Measurements from ENCODE around the gene SLC17A5. TPM values are rescaled to one million over a fixed set of nuclear protein-coding genes. Genes with fewer than 3 reads are reported as not detected.
"Not testable (repeated sequence)": the region's sequence is repeated elsewhere in the genome, so short reads cannot be mapped to it uniquely, and the experiment has no call there.

The SLC17A5 gene
- total RNA-seq, 2 experiments from 2014 or later = 1.7 to 2.0 TPM

- intact Hi-C loops (cut with micrococcal nuclease) = no loop called here
- no peaks in the 10 kb centered on the region for H3K9me3 Mint-ChIP-seq
- CTCF ChIA-PET = interaction anchor here (0.6 to 0.8 kb wide), 3 partner anchors 9 to 342 kb away, joined by 3 to 5 read pairs (median 3); no protein-coding TSS in a partner anchor
- H3K27ac Mint-ChIP-seq = no peak overlapping the region
- no peaks in the 10 kb centered on the region for H3K27me3 Mint-ChIP-seq (ENCODE audit: low read depth)
- H3K4me1 Mint-ChIP-seq (ENCODE audit: low read depth) = no peaks in the 10 kb centered on the region
- no peak for DNase-seq
- no peak overlapping the region for H3K4me3 Mint-ChIP-seq
- peaks cover 12% of the 10 kb centered on the region for H3K36me3 Mint-ChIP-seq (ENCODE audit: low read depth)
Measured at GRCh38 chr6:73637404-73637803, 16.4 kb downstream of the SLC17A5 start.

GRCh38 chr6:73636048-73636447 lies 17.7 kb downstream of the SLC17A5 start:
- intact Hi-C loops (cut with micrococcal nuclease) = no loop called here
- Mint-ChIP-seq H3K27me3 (ENCODE audit: low read depth) (no peaks in the 10 kb centered on the region), H3K27ac (no peak overlapping the region), H3K4me1 (ENCODE audit: low read depth) (no peaks in the 10 kb centered on the region), H3K4me3 (no peak overlapping the region), H3K9me3 (no peaks in the 10 kb centered on the region), H3K36me3 (ENCODE audit: low read depth) (peaks cover 19% of the 10 kb centered on the region)
- DNase-seq = no peak
- CTCF ChIA-PET = no interaction called here

DNA sequence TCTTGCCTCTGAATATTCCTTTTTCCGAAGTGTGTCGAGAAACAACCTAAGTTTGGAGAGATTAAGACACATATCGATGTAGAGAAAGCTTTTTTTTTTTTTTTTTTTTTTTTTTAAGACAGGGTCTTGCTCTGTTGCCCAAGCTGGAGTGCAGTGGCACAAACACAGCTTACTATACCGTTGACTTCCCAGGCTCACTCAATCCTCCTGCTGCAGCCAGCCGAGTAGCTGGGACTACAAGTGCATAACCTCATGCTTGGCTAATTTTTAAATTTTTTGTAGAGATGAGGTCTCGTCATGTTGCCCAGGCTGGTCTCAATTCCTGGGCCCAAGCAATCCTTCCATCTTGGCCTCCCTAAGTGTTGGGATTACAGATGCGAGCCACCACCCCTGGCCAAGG lies 21.4 kb downstream of the SLC17A5 start:
- H3K9me3 Mint-ChIP-seq = no peaks in the 10 kb centered on the region
- no peaks in the 10 kb centered on the region for H3K27me3 Mint-ChIP-seq (ENCODE audit: low read depth)
- DNase-seq = no peak
- H3K36me3 Mint-ChIP-seq (ENCODE audit: low read depth) = peaks cover 13% of the 10 kb centered on the region
- H3K4me1 Mint-ChIP-seq (ENCODE audit: low read depth) = no peaks in the 10 kb centered on the region
- CTCF ChIA-PET = interaction anchor here (0.6 to 1.5 kb wide), 6 partner anchors 19 to 156 kb away, joined by 3 to 6 read pairs (median 5); no protein-coding TSS in a partner anchor
- intact Hi-C loops (cut with micrococcal nuclease) = no loop called here
- no peak overlapping the region for H3K27ac Mint-ChIP-seq
- H3K4me3 Mint-ChIP-seq = no peak overlapping the region

DNA sequence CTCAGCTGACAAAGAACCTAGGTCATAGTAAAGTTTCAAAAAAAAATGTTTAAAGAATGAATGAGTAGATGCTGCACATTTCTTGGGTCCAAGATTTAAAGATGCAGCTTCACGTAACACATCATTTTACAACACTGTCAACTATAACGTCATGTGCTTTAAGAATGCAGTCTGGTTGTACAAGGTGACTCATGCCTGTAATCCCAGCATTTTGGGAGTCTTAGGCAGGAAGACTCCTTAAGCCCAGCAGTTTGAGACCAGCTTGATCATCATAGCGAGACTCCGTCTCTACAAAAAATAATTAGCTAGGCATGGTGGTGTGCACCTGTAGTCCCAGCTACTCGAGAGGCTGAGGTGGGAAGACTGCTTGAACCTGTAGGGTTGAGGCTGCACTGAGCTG lies 21.9 kb downstream of the SLC17A5 start:
- H3K4me1 Mint-ChIP-seq (ENCODE audit: low read depth) = no peaks in the 10 kb centered on the region
- H3K27ac Mint-ChIP-seq = no peak overlapping the region
- H3K27me3 Mint-ChIP-seq (ENCODE audit: low read depth) = no peaks in the 10 kb centered on the region
- H3K4me3 Mint-ChIP-seq = no peak overlapping the region
- DNase-seq = no peak
- H3K36me3 Mint-ChIP-seq (ENCODE audit: low read depth) = peaks cover 13% of the 10 kb centered on the region
- CTCF ChIA-PET = interaction anchor here (0.8 to 1.5 kb wide), 4 partner anchors 19 to 99 kb away, joined by 3 to 6 read pairs (median 5); no protein-coding TSS in a partner anchor
- H3K9me3 Mint-ChIP-seq = no peaks in the 10 kb centered on the region
- intact Hi-C loops (cut with micrococcal nuclease) = no loop called here

- Mint-ChIP-seq H3K9me3 (no peaks in the 10 kb centered on the region), H3K4me1 (ENCODE audit: low read depth) (peaks cover 9% of the 10 kb centered on the region), H3K27me3 (ENCODE audit: low read depth) (no peaks in the 10 kb centered on the region), H3K36me3 (ENCODE audit: low read depth) (peaks cover 13% of the 10 kb centered on the region), H3K27ac (no peak overlapping the region), H3K4me3 (no peak overlapping the region)
- no peak for DNase-seq
- CTCF ChIA-PET = no interaction called here
- intact Hi-C loops (cut with micrococcal nuclease) = no loop called here
Measured at GRCh38 chr6:73630401-73630800, 23.4 kb downstream of the SLC17A5 start.

DNA sequence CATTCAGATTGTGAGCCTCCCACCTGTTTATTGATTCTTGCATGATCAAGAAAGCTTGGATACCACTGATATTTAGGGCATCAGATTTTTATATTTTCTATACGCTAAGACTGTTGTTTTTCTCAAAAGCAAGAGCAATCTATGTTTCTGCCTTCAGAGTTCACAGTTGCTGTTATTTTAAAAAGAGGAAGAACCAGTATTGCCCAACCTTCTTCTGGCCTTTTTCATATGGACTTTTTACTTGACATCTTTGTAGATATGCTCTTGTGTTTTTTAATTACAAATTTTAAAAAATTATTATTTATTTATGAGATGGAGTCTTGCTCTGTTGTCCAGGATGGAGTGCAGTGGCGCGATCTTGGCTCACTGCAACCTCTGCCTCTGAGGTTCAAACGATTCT lies 28.9 kb downstream of the SLC17A5 start:
- DNase-seq = no peak
- Mint-ChIP-seq H3K4me3 (no peak overlapping the region), H3K36me3 (ENCODE audit: low read depth) (no peaks in the 10 kb centered on the region), H3K27me3 (ENCODE audit: low read depth) (no peaks in the 10 kb centered on the region), H3K4me1 (ENCODE audit: low read depth) (peaks cover 9% of the 10 kb centered on the region), H3K27ac (no peak overlapping the region), H3K9me3 (no peaks in the 10 kb centered on the region)
- CTCF ChIA-PET = no interaction called here
- intact Hi-C loops (cut with micrococcal nuclease) = no loop called here

- H3K9me3 Mint-ChIP-seq; H3K27me3 Mint-ChIP-seq (ENCODE audit: low read depth); H3K4me1 Mint-ChIP-seq (ENCODE audit: low read depth); H3K36me3 Mint-ChIP-seq (ENCODE audit: low read depth); H3K27ac Mint-ChIP-seq; DNase-seq; intact Hi-C loops (cut with micrococcal nuclease); H3K4me3 Mint-ChIP-seq; CTCF ChIA-PET: not testable (repeated sequence)
Measured at GRCh38 chr6:73623480-73623879, 30.3 kb downstream of the SLC17A5 start.

GRCh38 chr6:73618082-73618481 lies 35.7 kb downstream of the SLC17A5 start:
- DNase-seq; H3K4me3 Mint-ChIP-seq; CTCF ChIA-PET; H3K27ac Mint-ChIP-seq; H3K27me3 Mint-ChIP-seq (ENCODE audit: low read depth); H3K36me3 Mint-ChIP-seq (ENCODE audit: low read depth); H3K4me1 Mint-ChIP-seq (ENCODE audit: low read depth); H3K9me3 Mint-ChIP-seq: not testable (repeated sequence)
- intact Hi-C loops (cut with micrococcal nuclease) = loop anchor here (10.0 kb wide), 1 partner anchor 353 kb away; the partner anchor contains the start of gene KHDC1

GRCh38 chr6:73614802-73615201 lies 39.0 kb downstream of the SLC17A5 start:
- H3K4me1 Mint-ChIP-seq (ENCODE audit: low read depth) = peaks cover 3% of the 10 kb centered on the region
- no peaks in the 10 kb centered on the region for H3K27me3 Mint-ChIP-seq (ENCODE audit: low read depth)
- intact Hi-C loops (cut with micrococcal nuclease) = loop anchor here (5.0 to 10.0 kb wide), 2 partner anchors 163 to 350 kb away; partner anchors contain the start of genes CGAS and KHDC1
- no peaks in the 10 kb centered on the region for H3K9me3 Mint-ChIP-seq
- H3K4me3 Mint-ChIP-seq = no peak overlapping the region
- peaks cover 6% of the 10 kb centered on the region for H3K36me3 Mint-ChIP-seq (ENCODE audit: low read depth)
- CTCF ChIA-PET = no interaction called here
- DNase-seq = no peak
- no peak overlapping the region for H3K27ac Mint-ChIP-seq

DNA sequence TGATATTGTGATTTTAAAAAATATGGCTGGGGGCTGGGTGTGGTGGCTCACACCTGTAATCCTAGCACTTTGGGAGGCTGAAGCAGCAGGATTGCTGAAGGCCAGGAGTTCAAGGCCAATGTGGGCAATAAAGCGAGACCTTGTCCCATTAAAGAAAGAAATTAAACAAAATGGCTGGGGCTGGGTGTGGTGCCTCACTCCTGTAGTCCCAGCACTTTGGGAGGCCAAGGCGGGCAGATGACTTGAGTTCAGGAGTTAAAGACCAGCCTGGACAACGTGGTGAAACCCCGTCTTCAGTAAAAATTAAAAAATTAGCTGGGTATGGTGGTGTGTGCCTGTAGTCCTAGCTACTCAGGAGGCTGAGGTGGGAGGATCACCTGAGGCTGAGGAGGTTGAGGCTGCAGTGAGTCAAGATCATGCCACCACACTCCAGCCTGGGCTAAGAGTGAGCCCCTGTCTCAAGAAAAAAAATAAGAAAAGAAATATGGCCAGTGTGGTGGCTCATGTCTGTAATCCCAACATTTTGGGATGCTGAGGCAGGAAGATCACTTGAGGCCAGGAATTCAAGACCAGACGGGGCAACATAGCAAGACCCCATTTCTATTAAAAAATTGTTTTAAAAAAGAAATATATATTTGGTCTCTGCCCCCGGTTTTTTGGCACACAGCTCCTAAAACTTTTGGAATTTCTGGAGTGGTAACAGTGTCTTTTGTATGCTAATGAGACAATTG lies 39.8 kb downstream of the SLC17A5 start:
- intact Hi-C loops (cut with micrococcal nuclease) = loop anchor here (5.0 to 10.0 kb wide), 2 partner anchors 162 to 349 kb away; partner anchors contain the start of genes CGAS and KHDC1
- H3K27ac Mint-ChIP-seq = no peak overlapping the region
- no peak overlapping the region for H3K4me3 Mint-ChIP-seq
- no peaks in the 10 kb centered on the region for H3K27me3 Mint-ChIP-seq (ENCODE audit: low read depth)
- DNase-seq = no peak
- H3K9me3 Mint-ChIP-seq = no peaks in the 10 kb centered on the region
- CTCF ChIA-PET = interaction anchor here (0.6 to 4.0 kb wide), 2 partner anchors 40 to 99 kb away, joined by 3 to 44 read pairs; no protein-coding TSS in a partner anchor
- peaks cover 8% of the 10 kb centered on the region for H3K36me3 Mint-ChIP-seq (ENCODE audit: low read depth)
- H3K4me1 Mint-ChIP-seq (ENCODE audit: low read depth) = peaks cover 7% of the 10 kb centered on the region

GRCh38 chr6:73612611-73613010 lies 41.2 kb downstream of the SLC17A5 start:
- CTCF ChIA-PET = interaction anchor here (0.6 to 4.0 kb wide), 8 partner anchors 13 to 140 kb away, joined by 3 to 44 read pairs (median 4); no protein-coding TSS in a partner anchor
- Mint-ChIP-seq H3K4me1 (ENCODE audit: low read depth) (peaks cover 7% of the 10 kb centered on the region), H3K4me3 (no peak overlapping the region), H3K36me3 (ENCODE audit: low read depth) (peaks cover 10% of the 10 kb centered on the region), H3K27ac (no peak overlapping the region), H3K9me3 (no peaks in the 10 kb centered on the region), H3K27me3 (ENCODE audit: low read depth) (no peaks in the 10 kb centered on the region)
- intact Hi-C loops (cut with micrococcal nuclease) = loop anchor here (5.0 to 10.0 kb wide), 2 partner anchors 160 to 348 kb away; partner anchors contain the start of genes CGAS and KHDC1
- DNase-seq = no peak

DNA sequence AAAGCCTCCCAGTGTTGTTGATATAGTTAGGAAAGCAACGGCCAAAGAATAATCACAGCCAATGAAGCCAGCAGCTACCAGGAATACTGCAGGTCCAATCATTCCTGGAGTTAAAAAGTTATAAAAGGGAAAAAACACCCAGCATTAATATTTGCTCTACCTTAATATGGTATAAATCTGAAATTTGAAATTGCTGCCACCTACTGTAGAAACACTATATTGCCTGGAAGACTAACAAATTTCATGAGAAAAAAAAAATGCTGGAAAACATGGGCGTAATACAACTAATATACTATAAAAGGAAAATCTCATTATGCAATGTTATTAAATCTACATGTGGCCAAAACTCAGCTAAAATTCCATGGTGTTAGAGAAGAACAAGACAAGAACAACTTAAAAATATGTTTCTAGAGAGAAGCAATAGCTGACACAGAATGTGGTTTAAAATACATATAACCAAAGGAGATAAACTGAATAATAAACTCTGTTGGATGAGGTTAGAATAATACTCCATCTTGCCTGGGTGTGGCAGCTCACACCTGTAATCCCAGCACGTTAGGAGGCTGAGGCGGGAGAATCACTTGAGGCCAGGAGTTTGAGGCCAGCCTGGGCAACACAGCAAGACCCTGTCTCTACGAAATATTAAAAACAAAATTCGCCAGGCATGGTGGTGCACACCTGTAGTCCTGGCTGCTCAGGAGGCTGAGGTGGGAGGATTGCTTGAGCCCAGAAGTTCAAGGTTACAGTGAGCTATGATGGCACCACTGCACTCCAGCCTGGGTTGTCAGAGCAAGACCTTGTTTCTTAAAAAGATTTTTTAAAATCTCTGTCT lies 43.1 kb downstream of the SLC17A5 start:
- CTCF ChIA-PET = interaction anchor here (0.6 to 4.0 kb wide), 39 partner anchors 8 to 984 kb away, joined by 3 to 44 read pairs (median 4); partner anchors contain the start of genes EEF1A1 and MTO1
- Mint-ChIP-seq H3K9me3 (no peaks in the 10 kb centered on the region), H3K4me1 (ENCODE audit: low read depth) (peaks cover 7% of the 10 kb centered on the region), H3K27me3 (ENCODE audit: low read depth) (no peaks in the 10 kb centered on the region), H3K36me3 (ENCODE audit: low read depth) (peaks cover 11% of the 10 kb centered on the region), H3K4me3 (no peak overlapping the region), H3K27ac (peak overlapping the region; percentile 26)
- intact Hi-C loops (cut with micrococcal nuclease) = loop anchor here (1.0 to 10.0 kb wide), 8 partner anchors 25 to 346 kb away; partner anchors contain the start of genes CGAS, KHDC1 and SLC17A5
- no peak for DNase-seq
